Neutrophil (primary cell): ENCODE measurements around the gene HNRNPC.
"Not testable (repeated sequence)": the region's sequence is repeated elsewhere in the genome, so short reads cannot be mapped to it uniquely, and the experiment has no call there.

Experiments used
- H3K27ac ChIP-seq: fragments of 200-600 bp; sonication (generic); 2 replicates; pipeline ENCODE4 v1.5.1; 2016; ENCODE audit warnings: mild to moderate bottlenecking, moderate library complexity
- H3K27me3 ChIP-seq: fragments of 200-600 bp; sonication (generic); 2 replicates; pipeline ENCODE4 v1.6.0; 2016; ENCODE audit warnings: mild to moderate bottlenecking
- H3K36me3 ChIP-seq: fragments of 200-600 bp; sonication (generic); 2 replicates; pipeline ENCODE4 v1.5.1; 2017
- H3K4me1 ChIP-seq, 2 experiments: fragments of 200-600 bp in 1 of 2; sonication (generic) in 1 of 2; 1 replicate in 1 of 2; 2 replicates in 1 of 2; pipeline versions ENCODE4 v1.5.1 to v1.6.1; 2013 to 2016; ENCODE audit warnings: low read depth in 1 of 2, low read length in 1 of 2, mild to moderate bottlenecking in 1 of 2, moderate library complexity in 1 of 2; ENCODE audit not compliant: control insufficient read depth in 1 of 2, insufficient read depth in 1 of 2
- H3K4me3 ChIP-seq, 2 experiments: fragments of 200-600 bp in 1 of 2; sonication (generic) in 1 of 2; 1 replicate in 1 of 2; 2 replicates in 1 of 2; pipeline ENCODE4 v1.5.1; 2013 to 2016; ENCODE audit warnings: low read depth in 1 of 2, low read length in 1 of 2, mild to moderate bottlenecking in 1 of 2, moderate library complexity in 1 of 2
- H3K9me3 ChIP-seq: fragments of 200-600 bp; sonication (generic); 2 replicates; pipeline ENCODE4 v1.5.1; 2016
- TF ChIP-seq, protein P1 (sequence below): fragments of 200-600 bp; sonication (generic); IDR thresholded peaks from 2 replicates; pipeline ENCODE4 v1.5.1; 2016; ENCODE audit warnings: antibody characterized with exemption

HNRNPC gene

DNA sequence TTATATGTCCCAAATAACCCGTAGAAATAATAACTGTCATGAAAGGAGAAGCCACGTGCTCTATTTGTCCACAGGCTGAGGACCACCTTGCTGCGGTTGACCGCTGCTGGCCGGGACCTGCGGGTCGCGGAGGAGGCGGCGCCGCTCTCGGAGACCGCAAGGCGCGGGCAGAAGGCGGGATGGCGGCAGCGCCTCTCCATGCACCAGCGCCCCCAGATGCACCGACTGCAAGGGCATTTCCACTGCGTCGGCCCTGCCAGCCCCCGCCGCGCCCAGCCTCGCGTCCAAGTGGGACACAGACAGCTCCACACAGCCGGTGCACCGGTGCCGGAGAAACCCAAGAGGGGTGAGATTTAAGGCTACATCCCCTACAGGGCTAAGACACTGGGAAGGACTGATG, 31.6 kb upstream of the HNRNPC start:
- Histone ChIP-seq H3K27ac (no peak overlapping the region), H3K4me1 (peaks cover 0 to 4% of the 10 kb centered on the region in 2 experiments), H3K9me3 (no peaks in the 10 kb centered on the region), H3K4me3 (no peak overlapping the region), H3K27me3 (peaks cover 44% of the 10 kb centered on the region), H3K36me3 (no peaks in the 10 kb centered on the region)
- TF ChIP-seq, protein P1, sequence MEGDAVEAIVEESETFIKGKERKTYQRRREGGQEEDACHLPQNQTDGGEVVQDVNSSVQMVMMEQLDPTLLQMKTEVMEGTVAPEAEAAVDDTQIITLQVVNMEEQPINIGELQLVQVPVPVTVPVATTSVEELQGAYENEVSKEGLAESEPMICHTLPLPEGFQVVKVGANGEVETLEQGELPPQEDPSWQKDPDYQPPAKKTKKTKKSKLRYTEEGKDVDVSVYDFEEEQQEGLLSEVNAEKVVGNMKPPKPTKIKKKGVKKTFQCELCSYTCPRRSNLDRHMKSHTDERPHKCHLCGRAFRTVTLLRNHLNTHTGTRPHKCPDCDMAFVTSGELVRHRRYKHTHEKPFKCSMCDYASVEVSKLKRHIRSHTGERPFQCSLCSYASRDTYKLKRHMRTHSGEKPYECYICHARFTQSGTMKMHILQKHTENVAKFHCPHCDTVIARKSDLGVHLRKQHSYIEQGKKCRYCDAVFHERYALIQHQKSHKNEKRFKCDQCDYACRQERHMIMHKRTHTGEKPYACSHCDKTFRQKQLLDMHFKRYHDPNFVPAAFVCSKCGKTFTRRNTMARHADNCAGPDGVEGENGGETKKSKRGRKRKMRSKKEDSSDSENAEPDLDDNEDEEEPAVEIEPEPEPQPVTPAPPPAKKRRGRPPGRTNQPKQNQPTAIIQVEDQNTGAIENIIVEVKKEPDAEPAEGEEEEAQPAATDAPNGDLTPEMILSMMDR = no peak

DNA sequence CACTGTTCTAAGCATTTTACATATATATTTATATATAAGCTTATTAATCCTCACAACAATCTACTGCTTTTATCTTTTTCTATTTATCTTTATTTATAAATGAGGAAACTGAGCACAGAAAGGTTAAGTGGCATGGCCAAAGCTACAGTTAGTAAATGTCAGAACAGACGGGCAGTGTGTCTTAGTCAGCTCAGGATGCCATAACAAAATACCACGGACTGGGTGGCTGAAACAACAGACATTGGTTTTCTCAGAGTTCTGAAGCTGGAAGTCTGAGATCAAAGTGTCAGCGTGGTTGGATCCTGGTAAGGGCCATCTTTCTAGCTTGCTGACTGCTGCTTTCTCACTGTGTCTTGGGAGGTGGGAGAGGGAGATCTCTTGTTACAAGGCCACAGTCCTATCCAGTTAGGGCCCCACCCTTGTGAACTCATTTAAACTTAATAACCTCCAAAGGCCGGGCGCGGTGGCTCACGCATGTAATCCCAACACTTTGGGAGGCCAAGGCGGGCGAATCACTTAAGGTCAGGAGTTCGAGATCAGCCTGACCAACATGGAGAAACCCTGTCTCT, 30.4 kb upstream of the HNRNPC start:
- Histone ChIP-seq H3K27me3 (peaks cover 44% of the 10 kb centered on the region), H3K27ac (no peak overlapping the region), H3K36me3 (no peaks in the 10 kb centered on the region), H3K4me3 (no peak overlapping the region), H3K9me3 (no peaks in the 10 kb centered on the region), H3K4me1 (peaks cover 0 to 4% of the 10 kb centered on the region in 2 experiments)
- TF ChIP-seq, protein P1 = no peak

DNA sequence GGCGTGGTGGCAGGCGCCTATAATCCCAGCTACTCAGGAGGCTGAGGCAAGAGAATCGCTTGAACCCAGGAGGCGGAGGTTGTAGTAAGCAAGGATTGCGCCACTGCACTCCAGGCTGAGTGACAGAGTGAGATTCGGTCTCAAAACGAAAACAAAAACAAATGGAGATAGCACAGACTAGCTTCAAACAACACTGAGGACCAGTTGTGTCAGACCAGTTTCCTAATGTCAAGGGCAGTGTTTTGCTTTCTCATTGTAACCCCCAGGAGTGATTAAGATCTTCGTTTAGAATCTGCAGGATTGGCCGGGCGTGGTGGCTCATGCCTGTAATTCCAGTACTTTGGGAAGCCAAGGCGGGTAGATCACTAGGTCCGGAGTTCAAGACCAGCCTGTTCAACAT, 29.1 kb upstream of the HNRNPC start:
- Histone ChIP-seq H3K27ac (no peak overlapping the region), H3K27me3 (peaks cover 44% of the 10 kb centered on the region), H3K9me3 (no peaks in the 10 kb centered on the region), H3K36me3 (no peaks in the 10 kb centered on the region), H3K4me1 (peaks cover 0 to 4% of the 10 kb centered on the region in 2 experiments), H3K4me3 (no peak overlapping the region)
- TF ChIP-seq, protein P1 = no peak

DNA sequence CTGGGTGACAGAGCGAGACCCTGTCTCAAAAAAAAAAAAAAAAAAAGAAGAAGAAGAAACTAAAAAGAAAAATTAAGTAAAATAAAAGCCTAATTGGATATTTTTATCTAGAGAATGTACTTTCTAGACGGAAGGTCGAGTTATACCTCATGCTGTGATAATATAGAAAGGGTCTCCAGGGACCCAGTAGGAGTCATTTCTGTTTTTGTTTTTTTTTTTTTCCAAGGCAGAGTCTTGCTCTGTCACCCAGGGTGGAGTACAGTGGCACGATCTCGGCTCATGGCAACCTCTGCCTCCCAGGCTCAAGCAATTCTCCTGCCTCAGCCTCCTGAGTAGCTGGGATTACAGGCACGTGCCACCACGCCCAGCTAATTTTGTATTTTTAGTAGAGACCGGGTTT, 24.8 kb upstream of the HNRNPC start:
- not testable (repeated sequence) for H3K4me3 ChIP-seq, H3K27ac ChIP-seq, H3K4me1 ChIP-seq, H3K27me3 ChIP-seq, H3K36me3 ChIP-seq, H3K9me3 ChIP-seq

DNA sequence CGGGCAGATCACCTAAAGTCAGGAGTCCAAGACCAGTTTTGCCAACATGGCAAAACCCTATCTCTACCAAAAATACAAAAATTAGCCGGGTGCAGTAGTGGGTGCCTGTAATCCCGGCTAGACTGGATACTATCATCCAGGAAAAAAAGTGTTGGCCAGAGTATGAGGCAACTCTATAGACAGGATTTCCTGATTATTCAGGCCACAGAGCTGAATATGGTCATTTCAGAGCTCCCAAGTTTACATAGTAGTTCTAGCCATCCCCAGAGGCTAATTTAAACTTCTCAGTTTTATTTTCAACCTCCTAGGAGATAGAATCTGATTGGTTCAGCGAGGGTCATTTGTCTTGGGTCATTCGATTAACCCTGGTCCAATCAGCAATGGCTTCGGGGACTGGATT, 17.9 kb upstream of the HNRNPC start:
- TF ChIP-seq, protein P1 = no peak

DNA sequence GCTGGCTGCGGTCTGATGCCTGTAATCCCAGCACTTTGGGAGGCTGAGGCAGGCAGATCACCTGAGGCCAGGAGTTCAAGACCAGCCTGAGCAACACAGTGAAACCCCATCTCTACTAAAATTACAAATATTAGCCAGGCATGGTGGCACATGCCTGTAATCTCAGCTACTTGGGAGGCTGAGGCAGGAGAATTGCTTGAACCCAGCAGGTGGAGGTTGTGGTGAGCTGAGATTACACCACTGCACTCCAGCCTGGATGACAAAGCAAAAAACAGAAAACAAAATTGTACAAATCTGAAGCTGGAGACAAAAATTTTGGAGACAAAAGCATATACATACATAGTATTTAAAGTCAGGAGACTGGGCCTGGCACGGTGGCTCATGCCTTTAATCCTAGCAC, 17.3 kb upstream of the HNRNPC start:
- H3K9me3 ChIP-seq, H3K4me1 ChIP-seq, H3K36me3 ChIP-seq, H3K4me3 ChIP-seq, H3K27me3 ChIP-seq, H3K27ac ChIP-seq: not testable (repeated sequence)

More for the DNA sequence above, 17.9 kb upstream of the HNRNPC start:
- no peaks in the 10 kb centered on the region for H3K36me3 ChIP-seq
- no peak overlapping the region for H3K4me3 ChIP-seq
- H3K27me3 ChIP-seq = no peaks in the 10 kb centered on the region
- H3K9me3 ChIP-seq = no peaks in the 10 kb centered on the region
- H3K4me1 ChIP-seq = no peaks in the 10 kb centered on the region
- no peak overlapping the region for H3K27ac ChIP-seq

DNA sequence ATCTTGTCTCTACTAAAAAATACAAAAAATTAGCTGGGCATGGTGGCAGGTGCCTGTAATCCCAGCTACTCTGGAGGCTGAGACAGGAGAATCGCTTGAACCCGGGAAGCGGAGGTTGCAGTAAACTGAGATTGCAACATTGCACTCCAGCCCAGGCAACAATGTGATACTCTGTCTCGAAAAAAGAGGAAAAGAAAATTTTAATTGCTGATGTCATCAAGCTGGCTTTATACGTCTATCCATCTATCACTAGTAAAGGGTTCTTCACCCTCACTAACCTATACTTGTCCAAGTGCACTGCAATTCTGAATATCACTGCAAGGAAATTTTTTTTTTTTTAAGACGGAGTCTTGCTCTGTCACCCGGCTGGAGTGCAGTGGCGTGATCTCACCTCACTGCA, 12.7 kb upstream of the HNRNPC start:
- not testable (repeated sequence) for H3K4me1 ChIP-seq, H3K9me3 ChIP-seq, H3K4me3 ChIP-seq, H3K27ac ChIP-seq, H3K36me3 ChIP-seq, H3K27me3 ChIP-seq
